GM18870 (cell line): Measurements from ENCODE around the gene TSSK2.

Source experiments
- ATAC-seq: cut with Tn5 transposase; IDR thresholded peaks from one replicate; pipeline ENCODE4 v1.9.1; 2021; ENCODE audit warnings: moderate library complexity; ENCODE audit not compliant: unreplicated experiment

Gene TSSK2

GRCh38 chr22:19105867-19106802 is 25.0 kb upstream of the TSSK2 start:
- ATAC-seq = no peak

GRCh38 chr22:19106886-19107729 is 24.0 kb upstream of the TSSK2 start:
- ATAC-seq = no peak

- no peak for ATAC-seq
These were observed 23.4 kb upstream of the TSSK2 start for GRCh38 chr22:19107730-19108074.

GRCh38 chr22:19108807-19109197 is 22.3 kb upstream of the TSSK2 start:
- no peak for ATAC-seq

GRCh38 chr22:19109198-19110063 is 21.7 kb upstream of the TSSK2 start:
- ATAC-seq = peak; percentile 78

GRCh38 chr22:19110064-19110458 is 21.0 kb upstream of the TSSK2 start:
- ATAC-seq = no peak

GRCh38 chr22:19110646-19111045 is 20.5 kb upstream of the TSSK2 start:
- no peak for ATAC-seq

- no peak for ATAC-seq
These were observed 20.0 kb upstream of the TSSK2 start for GRCh38 chr22:19111140-19111539.

- no peak for ATAC-seq
These were observed 19.5 kb upstream of the TSSK2 start for GRCh38 chr22:19111584-19111983.

- ATAC-seq = no peak
These were observed 17.7 kb upstream of the TSSK2 start for GRCh38 chr22:19113429-19113828.

- no peak for ATAC-seq
These were observed 16.0 kb upstream of the TSSK2 start for GRCh38 chr22:19114984-19115552.

GRCh38 chr22:19115628-19116027 is 15.5 kb upstream of the TSSK2 start:
- ATAC-seq = no peak

- ATAC-seq = no peak
These were observed 14.0 kb upstream of the TSSK2 start for GRCh38 chr22:19117111-19117512.

- peak; percentile 36 for ATAC-seq
These were observed 12.7 kb upstream of the TSSK2 start for GRCh38 chr22:19118329-19118880.

GRCh38 chr22:19119949-19120348 is 11.2 kb upstream of the TSSK2 start:
- no peak for ATAC-seq

GRCh38 chr22:19120829-19121630 is 10.1 kb upstream of the TSSK2 start:
- no peak for ATAC-seq

- ATAC-seq = no peak
These were observed 9.4 kb upstream of the TSSK2 start for GRCh38 chr22:19121631-19122142.

GRCh38 chr22:19122143-19122751 is 8.9 kb upstream of the TSSK2 start, which contains the start of gene DGCR2:
Gene DGCR2, minus strand, starts transcription at chr22:19122412. Its CDS starts 206 bp downstream, at chr22:19122206.
- no peak for ATAC-seq
